Kidney glomerular epithelial cell (primary cell): ENCODE data around the gene CBLIF.
A peak's percentile ranks its signal among the peaks of the same experiment; 100 is the strongest.
"Not testable (repeated sequence)": the region's sequence is repeated elsewhere in the genome, so short reads cannot be mapped to it uniquely, and the experiment has no call there.

ENCODE experiments used
- DNase-seq: peaks from one replicate; lab custom pipeline; 2025; lab: John Stamatoyannopoulos, UW

CBLIF gene

DNA sequence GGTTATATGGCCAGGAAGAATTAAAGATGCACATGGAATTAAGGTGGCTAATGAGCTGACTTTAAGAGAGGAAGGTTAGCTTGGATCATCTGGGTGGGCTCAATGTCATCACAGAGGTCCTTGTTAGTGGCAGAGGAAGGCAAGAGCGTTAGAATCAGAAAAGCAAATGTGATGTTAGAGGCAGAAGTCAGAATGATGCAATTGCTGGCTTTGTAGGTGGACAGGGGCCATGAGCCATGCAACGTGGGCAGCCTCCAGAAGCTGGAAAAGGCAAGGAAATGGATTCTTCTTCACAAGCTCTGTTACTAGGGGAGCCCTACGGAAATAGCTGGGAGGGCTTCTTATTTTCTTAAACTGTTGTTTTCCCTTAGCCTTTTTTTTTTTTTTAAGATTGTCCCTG, 2.3 kb upstream of the CBLIF start:
- no peak for DNase-seq

GRCh38 chr11:59846556-59846955, 1.3 kb upstream of the CBLIF start:
- DNase-seq, result no peak

DNA sequence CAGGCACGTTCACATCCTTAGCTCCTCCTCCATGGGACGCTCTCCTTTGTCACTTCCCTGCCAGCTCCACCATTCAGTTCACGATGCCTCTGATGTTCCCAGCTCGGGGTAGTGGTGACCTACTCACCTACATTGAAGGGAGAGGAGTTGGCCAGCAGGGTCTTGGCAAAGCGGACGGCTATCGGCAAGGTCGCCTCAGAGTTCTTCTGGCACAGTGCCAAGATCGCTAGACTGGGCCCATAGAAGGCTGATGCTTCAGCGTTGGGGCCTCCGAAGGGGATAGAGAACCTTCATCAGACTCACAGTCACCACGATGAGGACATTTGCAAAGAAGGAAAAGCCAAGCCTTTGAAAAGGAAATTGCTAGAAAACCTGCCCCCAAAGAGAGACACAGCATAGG, 3.0 kb downstream of the CBLIF start:
- no peak for DNase-seq

- DNase-seq, result no peak
Measured at GRCh38 chr11:59841514-59841913, 3.8 kb downstream of the CBLIF start.

DNA sequence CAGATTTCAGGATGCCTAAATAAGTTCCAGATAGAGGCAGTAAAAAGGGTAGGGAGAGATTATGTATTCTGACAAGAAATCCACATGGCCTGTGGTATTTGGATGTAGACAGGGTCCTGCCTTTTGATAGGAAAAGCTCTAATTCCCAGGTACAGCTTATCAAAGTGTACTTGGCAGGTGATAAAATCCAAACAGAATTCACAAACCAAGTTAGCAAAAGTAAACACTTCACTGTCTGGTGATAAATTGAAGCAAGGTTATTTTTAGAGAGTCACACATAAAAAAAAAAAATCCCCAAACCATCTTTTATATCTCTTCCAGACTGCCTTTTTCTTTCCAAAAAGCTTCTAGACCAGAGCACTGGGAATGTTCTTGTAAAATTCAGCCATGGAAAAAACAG, 5.7 kb downstream of the CBLIF start:
- DNase-seq, result no peak

- DNase-seq, result no peak
Measured at GRCh38 chr11:59833602-59834001, 11.7 kb downstream of the CBLIF start.

- DNase-seq, result no peak
Measured at GRCh38 chr11:59829358-59829757, 15.9 kb downstream of the CBLIF start.

GRCh38 chr11:59822989-59823566, 22.2 kb downstream of the CBLIF start:
- peak; percentile 32 for DNase-seq

DNA sequence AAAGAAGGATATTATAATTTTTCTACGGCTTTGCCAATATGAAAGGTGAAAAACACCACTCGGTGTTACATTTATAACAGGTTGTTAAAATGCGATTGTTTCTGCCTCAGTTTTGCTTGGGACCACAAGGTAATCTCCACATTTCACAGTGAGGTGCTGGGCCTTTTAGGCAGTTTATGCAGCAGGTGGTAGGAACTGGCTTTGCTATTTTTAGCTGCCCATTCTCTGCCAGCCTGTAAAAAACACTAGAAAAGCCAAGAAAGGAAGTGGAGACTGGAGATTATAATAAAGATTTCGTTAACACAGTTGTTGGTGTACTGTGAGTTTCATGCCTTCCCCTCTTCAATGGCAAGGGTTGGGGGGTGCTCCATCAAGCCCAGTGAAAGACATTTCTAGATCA, 26.7 kb downstream of the CBLIF start:
- DNase-seq, result no peak

DNA sequence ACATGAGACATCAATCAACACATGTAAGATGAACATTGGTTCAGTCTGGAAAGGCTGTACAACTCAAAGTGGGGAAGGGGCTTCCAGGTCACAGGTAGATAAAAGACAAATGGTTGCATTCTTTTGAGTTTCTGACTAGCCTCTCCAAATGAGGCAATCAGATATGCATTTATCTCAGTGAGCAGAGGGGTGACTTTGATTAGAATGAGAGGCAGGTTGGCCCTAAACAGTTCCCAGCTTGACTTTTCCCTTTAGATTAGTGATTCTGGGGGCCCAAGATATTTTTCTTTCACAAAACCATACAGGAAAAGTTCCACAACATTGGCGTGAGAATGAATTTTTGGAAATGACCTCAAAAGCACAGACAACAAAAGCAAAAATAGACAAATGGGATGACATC, 28.9 kb downstream of the CBLIF start:
- DNase-seq, result not testable (repeated sequence)

- no peak for DNase-seq
Measured at GRCh38 chr11:59815754-59816153, 29.5 kb downstream of the CBLIF start.

GRCh38 chr11:59814021-59814420, 31.3 kb downstream of the CBLIF start:
- no peak for DNase-seq

DNA sequence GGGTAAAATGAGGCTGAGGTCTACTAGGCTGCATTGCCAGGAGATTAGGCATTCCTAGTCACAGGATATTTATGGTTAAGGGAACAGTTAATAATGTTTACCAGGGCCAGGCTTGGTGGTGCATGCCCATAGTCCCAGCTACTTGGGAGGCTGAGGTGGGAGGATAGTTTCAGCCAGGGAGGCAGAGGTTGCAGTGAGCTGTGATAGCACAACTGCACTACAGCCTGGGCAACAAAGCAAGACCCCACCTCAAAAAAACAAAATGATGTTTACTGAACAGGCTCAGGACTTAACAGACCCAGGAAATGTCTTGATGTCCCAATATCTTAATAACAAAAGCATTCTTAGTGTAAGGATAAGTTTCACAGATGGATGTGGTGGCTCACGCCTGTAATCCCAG, 31.9 kb downstream of the CBLIF start:
- no peak for DNase-seq

- DNase-seq, result no peak
Measured at GRCh38 chr11:59812220-59812619, 33.1 kb downstream of the CBLIF start.

- DNase-seq, result no peak
Measured at GRCh38 chr11:59810911-59811259, 34.4 kb downstream of the CBLIF start.

- DNase-seq, result peak; percentile 84
Measured at GRCh38 chr11:59810189-59810910, 34.9 kb downstream of the CBLIF start, which contains the start of gene MRPL16. TSS of gene MRPL16 (minus strand) at chr11:59810778. CDS start at chr11:59810658, 120 bp downstream.

GRCh38 chr11:59807047-59807610, 38.2 kb downstream of the CBLIF start:
- DNase-seq, result no peak

DNA sequence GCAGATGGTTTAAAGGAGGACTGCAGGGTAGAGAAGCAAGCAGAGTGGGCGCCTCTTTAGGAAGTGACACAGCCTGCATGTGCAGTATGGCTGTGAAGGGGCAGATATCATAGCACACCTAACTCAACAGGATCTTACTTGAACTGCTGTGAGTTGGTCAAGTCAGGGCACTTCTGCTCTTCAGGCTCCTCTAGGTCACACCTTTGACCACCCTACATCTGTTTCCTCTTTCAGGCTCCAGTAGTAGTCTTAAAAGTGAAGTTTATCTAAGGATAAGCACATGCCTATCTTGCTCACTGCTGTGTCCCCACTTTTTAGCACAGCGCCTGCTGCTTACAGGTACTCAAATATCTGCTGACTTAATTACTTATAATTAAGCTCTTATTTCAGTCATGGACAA, 41.2 kb downstream of the CBLIF start:
- no peak for DNase-seq

DNA sequence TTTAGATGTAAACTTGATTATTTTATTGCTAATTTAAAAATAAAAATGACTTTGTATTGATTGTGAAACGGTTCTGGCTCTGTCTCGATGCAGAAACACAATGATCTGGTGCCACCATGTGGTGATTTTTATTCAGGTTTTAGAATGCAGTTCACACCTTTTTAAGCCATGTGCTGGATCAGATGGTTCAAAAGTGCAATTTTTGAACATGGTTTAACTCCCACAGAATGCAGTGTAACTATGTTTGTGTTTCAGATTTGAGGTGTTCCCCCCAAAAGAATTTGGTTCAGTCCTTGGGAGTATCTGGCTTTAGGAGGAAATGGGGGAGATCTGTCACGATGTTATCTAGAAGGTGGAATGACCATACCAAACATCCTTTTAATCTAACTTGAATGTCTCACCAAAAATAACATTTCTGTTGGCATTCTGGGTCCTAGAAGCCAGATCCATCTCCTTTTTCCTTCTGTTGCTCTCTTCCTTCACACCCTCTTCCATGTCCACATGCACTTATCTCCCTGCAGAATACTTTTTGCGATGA, 42.6 kb downstream of the CBLIF start:
- peak; percentile 71 for DNase-seq

- peak; percentile 13 for DNase-seq
Measured at GRCh38 chr11:59801981-59802638, 43.2 kb downstream of the CBLIF start.

GRCh38 chr11:59801160-59801706, 44.1 kb downstream of the CBLIF start:
- no peak for DNase-seq

GRCh38 chr11:59800390-59801025, 44.8 kb downstream of the CBLIF start:
- no peak for DNase-seq
